Transverse colon (tissue), 4 donors: ENCODE data around the gene DENND2D.

Source experiments
- CTCF ChIP-seq, 5 experiments: fragments of 200-600 bp in 3 of 5; fragments of 450-650 bp in 2 of 5; sonication (generic) in 3 of 5; IDR thresholded peaks; 1 replicate in 2 of 5; 2 replicates in 3 of 5; pipeline ENCODE4 v1.5.1; 2016 to 2017; ENCODE audit warnings: antibody characterized with exemption in 5 of 5, inconsistent platforms in 3 of 5, mild to moderate bottlenecking in 2 of 5, moderate library complexity in 1 of 5
- POLR2A ChIP-seq: fragments of 450-650 bp; IDR thresholded peaks from one replicate; pipeline ENCODE4 v1.6.1; 2016; ENCODE audit warnings: antibody characterized with exemption, mild to moderate bottlenecking, moderate library complexity
- POLR2AphosphoS5 ChIP-seq, 3 donors: sonication (generic); formaldehyde crosslinking; IDR thresholded peaks; one replicate each; pipeline ENCODE4 v1.6.1; 2016; ENCODE audit warnings: antibody characterized with exemption in 3 of 3

GRCh38 chr1:111174070-111174469 lies 26.4 kb downstream of the DENND2D start:
- TF ChIP-seq POLR2A (no peak), CTCF (IDR thresholded peaks at IDR 0.05) (no peak), POLR2AphosphoS5 (IDR thresholded peaks at IDR 0.05) (no peak)
